DMS79 (cell line): ENCODE results near the gene SYNGR3.

ENCODE experiments used
- DNase-seq: peaks from one replicate; lab custom pipeline; 2025; lab: John Stamatoyannopoulos, UW

Gene SYNGR3

GRCh38 chr16:1976951-1977874 lies 12.6 kb upstream of the SYNGR3 start:
- DNase-seq = no peak

- no peak for DNase-seq
Observed at GRCh38 chr16:1977875-1978268, 11.9 kb upstream of the SYNGR3 start.

- no peak for DNase-seq
Observed at GRCh38 chr16:1978476-1979120, 11.2 kb upstream of the SYNGR3 start.

GRCh38 chr16:1979271-1980029 lies 10.3 kb upstream of the SYNGR3 start:
- peak; percentile 38 for DNase-seq

- no peak for DNase-seq
Observed at GRCh38 chr16:1980030-1980769, 9.6 kb upstream of the SYNGR3 start.

DNA sequence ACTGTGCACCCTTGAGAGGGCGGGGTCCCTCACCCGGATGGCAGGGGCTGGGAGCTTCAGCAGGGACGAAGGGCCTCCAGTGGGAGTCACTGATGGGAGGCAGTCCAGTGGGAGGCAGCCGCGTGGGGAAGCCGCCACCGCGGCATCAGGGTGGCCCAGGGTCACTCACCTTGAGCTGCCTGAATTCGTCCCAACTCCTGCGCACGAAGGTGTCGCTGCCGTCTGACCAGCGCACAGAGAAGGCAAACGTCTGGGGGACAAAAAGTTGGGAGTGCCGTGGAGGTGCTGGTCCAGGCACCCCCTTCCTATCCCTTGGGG lies 9.0 kb upstream of the SYNGR3 start:
- no peak for DNase-seq

DNA sequence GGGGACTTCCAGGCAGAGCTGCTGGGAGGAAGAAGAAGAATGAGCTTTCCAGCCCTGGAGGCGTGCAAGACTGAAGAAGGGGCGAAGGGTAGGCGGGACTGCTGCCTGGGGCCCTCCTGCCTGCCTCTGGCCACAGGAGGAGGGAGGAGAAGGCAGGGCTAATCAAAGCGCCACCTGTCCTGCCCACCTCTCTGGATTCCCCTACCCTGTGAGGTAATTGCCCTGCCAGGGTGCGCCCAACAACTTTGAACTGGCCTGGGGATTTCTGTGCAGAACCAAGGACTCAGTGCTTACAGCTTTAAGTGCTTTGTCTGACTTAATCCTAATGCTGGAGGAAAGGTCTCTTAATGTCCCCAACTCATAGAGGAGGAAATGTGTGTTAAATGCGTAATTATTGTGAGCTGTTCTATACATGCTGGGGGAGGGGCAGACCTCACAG lies 8.4 kb upstream of the SYNGR3 start, which contains the start of gene NOXO1:
Gene NOXO1 (minus strand): TSS at position 72 of the 439 bp plus-strand sequence. CDS start 290 bp downstream, outside the sequence.
- DNase-seq = no peak

DNA sequence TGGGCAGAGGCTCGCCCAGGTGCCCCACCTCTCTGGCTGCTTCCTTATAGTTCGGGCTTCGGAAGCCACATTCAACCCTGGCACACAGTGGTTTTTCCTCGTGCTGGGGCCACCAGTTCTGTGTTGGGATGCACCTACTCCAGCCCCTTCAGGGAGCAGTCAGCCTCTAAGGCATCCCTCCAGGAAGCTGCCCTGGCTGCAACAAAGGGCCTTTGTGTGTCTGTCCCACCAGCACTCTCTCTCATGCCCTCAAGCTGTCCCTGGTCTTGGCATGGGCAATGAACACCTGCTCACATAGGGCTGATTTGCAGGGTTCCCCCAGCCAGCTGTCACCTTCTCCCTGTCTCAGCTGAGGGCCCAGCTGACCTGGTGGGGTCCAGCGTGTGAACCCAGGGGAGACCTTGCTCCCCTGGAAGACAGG lies 7.7 kb upstream of the SYNGR3 start:
- DNase-seq = no peak

GRCh38 chr16:1982991-1983543 lies 6.7 kb upstream of the SYNGR3 start:
- DNase-seq = no peak

DNA sequence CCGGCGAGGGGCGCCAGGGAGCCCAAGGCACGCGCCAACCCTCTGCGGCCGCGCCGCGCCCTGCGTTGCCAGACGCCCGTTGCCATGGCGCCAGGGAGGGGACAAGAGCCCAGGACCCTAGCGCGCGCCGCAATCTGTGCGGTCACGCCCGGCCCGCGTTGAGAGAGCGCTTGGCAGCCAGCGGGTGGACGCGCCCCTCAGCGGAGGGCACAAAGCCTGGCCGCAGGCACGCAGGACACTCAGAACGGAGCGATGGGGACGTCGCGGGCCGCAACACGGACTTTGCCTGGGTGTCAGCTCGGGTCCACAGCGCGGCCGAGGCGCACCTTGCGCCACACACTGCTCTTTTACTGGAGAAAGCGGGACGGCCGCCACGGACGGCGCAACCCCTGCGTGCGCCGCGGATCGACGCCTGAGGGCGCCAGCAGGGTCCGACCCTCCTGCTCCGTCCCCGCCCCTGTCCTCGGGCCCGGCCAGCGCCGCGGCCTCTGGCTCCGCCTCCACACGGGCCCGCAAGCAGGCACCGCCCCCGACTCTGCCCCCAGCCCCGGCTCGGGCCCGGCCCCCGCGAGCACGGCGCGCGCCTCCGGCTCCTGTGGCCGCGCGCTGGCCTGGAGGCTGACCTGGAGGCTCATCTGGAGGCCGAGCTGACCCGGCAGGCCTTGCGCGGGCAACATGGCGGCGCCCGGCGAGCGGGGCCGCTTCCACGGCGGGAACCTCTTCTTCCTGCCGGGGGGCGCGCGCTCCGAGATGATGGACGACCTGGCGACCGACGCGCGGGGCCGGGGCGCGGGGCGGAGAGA lies 6.0 kb upstream of the SYNGR3 start, which contains the start of gene GFER:
Gene GFER (plus strand): TSS at position 650 of the 803 bp plus-strand sequence. CDS start 26 bp downstream, at position 676.
- peak; percentile 49 for DNase-seq

- no peak for DNase-seq
Observed at GRCh38 chr16:1984347-1985225, 5.2 kb upstream of the SYNGR3 start.

GRCh38 chr16:1985466-1986150 lies 4.2 kb upstream of the SYNGR3 start:
- no peak for DNase-seq

GRCh38 chr16:1987198-1987597 lies 2.6 kb upstream of the SYNGR3 start:
- no peak for DNase-seq

DNA sequence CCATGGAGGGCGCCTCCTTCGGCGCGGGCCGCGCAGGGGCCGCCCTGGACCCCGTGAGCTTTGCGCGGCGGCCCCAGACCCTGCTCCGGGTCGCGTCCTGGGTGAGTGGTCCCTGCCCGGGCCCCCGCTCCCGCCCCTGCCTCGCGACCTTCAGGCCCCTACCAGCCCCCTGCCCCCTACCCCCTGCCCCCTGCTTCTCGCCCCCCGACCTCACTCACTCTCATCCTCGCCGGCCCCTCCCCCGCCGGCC lies 256 bp downstream of the SYNGR3 start:
- no peak for DNase-seq

DNA sequence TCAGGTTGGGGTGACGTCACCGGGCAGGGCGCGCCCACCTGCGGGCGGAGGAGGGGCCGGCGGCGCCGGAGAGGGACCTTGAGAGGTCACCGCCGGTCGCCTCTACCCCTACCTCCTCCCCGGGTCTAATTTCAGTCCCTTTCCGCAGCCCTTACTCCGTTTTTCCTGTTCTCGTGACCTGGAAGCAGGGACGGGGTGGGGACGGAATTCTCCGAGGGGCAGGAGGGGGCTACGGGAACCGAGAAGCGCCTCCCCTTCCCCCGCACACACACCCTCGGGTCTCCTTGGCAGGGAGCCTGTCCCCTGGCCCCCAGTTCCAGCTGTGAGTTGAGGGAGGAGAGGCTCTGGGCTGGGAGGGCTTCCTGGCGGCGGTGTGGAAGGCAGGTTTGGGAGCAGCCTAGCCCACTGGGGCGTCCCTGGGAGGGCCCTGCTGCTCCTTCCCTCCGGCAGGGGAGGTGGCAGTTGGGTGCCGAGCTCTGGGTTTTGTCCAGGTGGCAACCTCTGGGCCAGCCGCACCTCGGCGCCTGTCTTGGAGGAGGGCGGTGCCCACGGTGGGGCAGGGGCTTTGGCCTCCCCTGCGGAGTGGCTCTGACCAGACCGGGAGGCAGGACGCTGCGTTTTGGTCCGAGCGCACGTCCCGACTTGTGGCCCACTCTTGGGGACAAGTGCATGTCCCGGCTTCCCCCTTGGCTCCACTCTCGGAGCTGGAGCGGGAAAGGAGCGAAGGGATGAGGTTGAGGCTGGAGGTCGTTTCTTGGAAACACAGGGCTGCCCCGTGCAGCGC lies 773 bp downstream of the SYNGR3 start:
- DNase-seq = no peak

- no peak for DNase-seq
Observed at GRCh38 chr16:1991135-1991551, 1.4 kb downstream of the SYNGR3 start.

GRCh38 chr16:1991588-1991947 lies 1.8 kb downstream of the SYNGR3 start:
- DNase-seq = no peak

DNA sequence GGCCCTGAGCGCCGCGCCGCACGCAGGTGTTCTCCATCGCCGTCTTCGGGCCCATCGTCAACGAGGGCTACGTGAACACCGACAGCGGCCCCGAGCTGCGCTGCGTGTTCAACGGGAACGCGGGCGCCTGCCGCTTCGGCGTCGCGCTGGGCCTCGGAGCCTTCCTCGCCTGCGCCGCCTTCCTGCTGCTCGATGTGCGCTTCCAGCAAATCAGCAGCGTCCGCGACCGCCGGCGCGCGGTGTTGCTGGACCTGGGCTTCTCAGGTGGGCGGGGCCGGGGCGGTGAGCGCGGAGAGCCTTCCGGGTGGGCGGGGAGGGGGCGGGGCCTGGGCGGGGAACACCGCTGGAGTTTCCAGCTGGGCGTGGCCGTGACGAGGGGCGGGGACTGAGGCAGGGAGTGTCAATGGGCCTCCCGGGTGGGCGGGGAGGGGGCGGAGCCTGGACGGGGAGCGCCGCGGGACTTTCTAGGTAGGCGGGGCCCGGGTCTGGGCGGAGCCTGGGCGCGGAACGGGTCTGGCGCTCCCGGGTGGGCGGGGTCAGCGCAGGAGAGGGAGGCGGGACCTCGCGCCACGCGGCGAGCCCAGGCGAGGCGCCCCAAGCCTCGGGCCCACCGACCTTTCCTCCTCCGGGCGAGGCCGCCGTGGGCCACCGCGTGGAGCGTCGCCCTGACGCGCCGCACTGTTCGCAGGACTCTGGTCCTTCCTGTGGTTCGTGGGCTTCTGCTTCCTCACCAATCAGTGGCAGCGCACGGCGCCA lies 2.4 kb downstream of the SYNGR3 start:
- no peak for DNase-seq
